Measurements from ENCODE around the gene EPN1. TPM values are rescaled to one million over a fixed set of nuclear protein-coding genes. Genes with fewer than 3 reads are reported as not detected.
A peak's percentile ranks its signal among the peaks of the same experiment; 100 is the strongest.

Gene EPN1
- total and polyA plus RNA-seq, 9 of the 15 experiments (the other 6 are each of a cell fraction or from before 2014, with no cell fraction given) = 0.08 to 138 (median 12.7) TPM

DNA sequence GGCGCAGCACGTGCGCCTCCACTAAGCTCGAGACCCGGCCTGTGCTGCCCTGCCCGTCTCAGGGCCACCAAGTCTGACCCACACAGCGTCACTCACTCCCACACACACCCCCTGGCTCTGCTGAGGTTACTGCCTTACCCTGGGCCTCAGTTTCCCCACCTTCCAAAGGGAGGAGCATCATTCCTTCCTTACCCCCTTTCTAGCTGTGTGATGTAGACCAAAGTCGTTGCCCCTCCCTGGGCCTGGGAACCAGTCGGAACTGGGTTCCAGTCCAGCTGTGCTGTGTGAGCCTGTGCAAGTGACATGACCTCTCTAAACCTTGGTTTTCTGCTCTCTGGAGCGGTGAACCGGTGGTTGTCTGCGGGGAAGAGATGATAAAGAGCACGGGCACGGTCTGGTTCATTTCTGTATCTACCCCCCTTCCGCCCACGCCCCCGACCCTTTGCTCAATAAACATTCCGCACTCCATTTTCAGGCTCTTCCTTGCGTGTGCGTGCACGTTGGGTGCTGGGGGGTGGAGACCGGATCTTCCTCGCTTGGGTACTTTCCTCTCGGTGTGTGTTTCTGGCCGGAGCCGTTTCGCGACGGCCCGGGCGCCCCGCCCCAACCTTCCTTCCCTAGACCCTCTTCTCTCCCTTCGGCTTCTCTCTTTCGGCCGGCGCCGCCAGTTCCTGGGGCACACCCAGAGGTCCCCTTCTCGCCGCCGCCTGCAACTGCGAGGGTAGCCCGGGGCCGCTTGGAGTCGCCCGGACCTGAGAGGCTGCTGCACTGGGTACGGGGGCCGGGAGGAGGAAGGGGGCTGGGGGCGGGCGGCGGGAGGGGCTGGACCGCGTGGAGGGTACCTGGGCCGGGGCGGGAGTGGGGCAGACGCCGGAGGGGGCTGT is 31.8 kb upstream of the EPN1 start, which contains the start of gene ZNF581 (continued):
- TF ChIP-seq ATF1 (CRISPR knock-in tag; IDR thresholded peaks at IDR 0.05) = no peak
- peak; percentile 51 for TF ChIP-seq ATF1 (tag; IDR thresholded peaks at IDR 0.05)
- no peak for TF ChIP-seq MITF (IDR thresholded peaks at IDR 0.05)
- TF ChIP-seq TEAD2 (tag; IDR thresholded peaks at IDR 0.05) = no peak
- no peak for TF ChIP-seq RFX1 (IDR thresholded peaks at IDR 0.05)
- TF ChIP-seq ZBTB7A (IDR thresholded peaks at IDR 0.05; ENCODE audit: borderline replicate concordance, control insufficient read depth, low read depth, low read length) = peak; percentile 77
- peak; percentile 88 for TF ChIP-seq RBM22 (IDR thresholded peaks at IDR 0.05; ENCODE audit: low read depth, low read length, poor library complexity, severe bottlenecking)
- peak; percentile 39; the same call in 1 of the 2 replicates for TF ChIP-seq BHLHE40 (IDR thresholded peaks at IDR 0.05; ENCODE audit: low read length)
- TF ChIP-seq, protein P1, sequence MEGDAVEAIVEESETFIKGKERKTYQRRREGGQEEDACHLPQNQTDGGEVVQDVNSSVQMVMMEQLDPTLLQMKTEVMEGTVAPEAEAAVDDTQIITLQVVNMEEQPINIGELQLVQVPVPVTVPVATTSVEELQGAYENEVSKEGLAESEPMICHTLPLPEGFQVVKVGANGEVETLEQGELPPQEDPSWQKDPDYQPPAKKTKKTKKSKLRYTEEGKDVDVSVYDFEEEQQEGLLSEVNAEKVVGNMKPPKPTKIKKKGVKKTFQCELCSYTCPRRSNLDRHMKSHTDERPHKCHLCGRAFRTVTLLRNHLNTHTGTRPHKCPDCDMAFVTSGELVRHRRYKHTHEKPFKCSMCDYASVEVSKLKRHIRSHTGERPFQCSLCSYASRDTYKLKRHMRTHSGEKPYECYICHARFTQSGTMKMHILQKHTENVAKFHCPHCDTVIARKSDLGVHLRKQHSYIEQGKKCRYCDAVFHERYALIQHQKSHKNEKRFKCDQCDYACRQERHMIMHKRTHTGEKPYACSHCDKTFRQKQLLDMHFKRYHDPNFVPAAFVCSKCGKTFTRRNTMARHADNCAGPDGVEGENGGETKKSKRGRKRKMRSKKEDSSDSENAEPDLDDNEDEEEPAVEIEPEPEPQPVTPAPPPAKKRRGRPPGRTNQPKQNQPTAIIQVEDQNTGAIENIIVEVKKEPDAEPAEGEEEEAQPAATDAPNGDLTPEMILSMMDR (IDR thresholded peaks at IDR 0.05 in 2 of 3, conservative IDR thresholded peaks at IDR 0.05 in 1 of 3; ENCODE audit: insufficient read depth in 2 of 3, low read depth in 1 of 3, low read length in 3 of 3) = no peak; a peak in 1 of 6 replicates
- no peak for TF ChIP-seq OTX1 (CRISPR knock-in tag; IDR thresholded peaks at IDR 0.05)
- no peak for TF ChIP-seq ZBTB12 (CRISPR knock-in tag; IDR thresholded peaks at IDR 0.05)
- no peak for TF ChIP-seq KLF16 (IDR thresholded peaks at IDR 0.05)
- peak; percentile 63 for TF ChIP-seq KDM5B (IDR thresholded peaks at IDR 0.05; ENCODE audit: insufficient replicate concordance, low read depth, low read length)
- no peak for TF ChIP-seq BDP1 (IDR thresholded peaks at IDR 0.05; ENCODE audit: insufficient read depth, insufficient read length)
- TF ChIP-seq RBM25 (IDR thresholded peaks at IDR 0.05; ENCODE audit: low read depth, low read length, severe bottlenecking) = peak; percentile 14
- peak; percentile 79 for TF ChIP-seq FIP1L1 (IDR thresholded peaks at IDR 0.05; ENCODE audit: low read depth, low read length, poor library complexity, severe bottlenecking)
- TF ChIP-seq JUN (IDR thresholded peaks at IDR 0.05; ENCODE audit: borderline replicate concordance, low read depth, low read length) = no peak
- TF ChIP-seq JUN (CRISPR knock-in tag; IDR thresholded peaks at IDR 0.05; ENCODE audit: borderline replicate concordance) = no peak
- no peak for TF ChIP-seq STAT5B (CRISPR knock-in tag; IDR thresholded peaks at IDR 0.05)
- TF ChIP-seq GTF2F1 (IDR thresholded peaks at IDR 0.05; ENCODE audit: low read depth, low read length) = no peak
- 0 out of 2 replicates have a peak, but pooled peaks have one; percentile 35 for TF ChIP-seq HDGF (IDR thresholded peaks at IDR 0.05)
- TF ChIP-seq POU5F1 (IDR thresholded peaks at IDR 0.05; ENCODE audit: borderline replicate concordance, low read depth, low read length, partially characterized antibody) = no peak
- no peak for TF ChIP-seq ATF4 (CRISPR knock-in tag; IDR thresholded peaks at IDR 0.05)
- TF ChIP-seq C11orf30 (IDR thresholded peaks at IDR 0.05; ENCODE audit: low read depth) = peak; percentile 98
